GM21528 (cell line): ENCODE results near the gene NR2F1-AS1.
"Not testable (repeated sequence)": the region's sequence is repeated elsewhere in the genome, so short reads cannot be mapped to it uniquely, and the experiment has no call there.

Source experiments
- ATAC-seq: cut with Tn5 transposase; IDR thresholded peaks from one replicate; pipeline ENCODE4 v1.9.1; 2021; ENCODE audit warnings: mild to moderate bottlenecking, moderate library complexity; ENCODE audit not compliant: unreplicated experiment, low FRiP score

NR2F1-AS1 gene

DNA sequence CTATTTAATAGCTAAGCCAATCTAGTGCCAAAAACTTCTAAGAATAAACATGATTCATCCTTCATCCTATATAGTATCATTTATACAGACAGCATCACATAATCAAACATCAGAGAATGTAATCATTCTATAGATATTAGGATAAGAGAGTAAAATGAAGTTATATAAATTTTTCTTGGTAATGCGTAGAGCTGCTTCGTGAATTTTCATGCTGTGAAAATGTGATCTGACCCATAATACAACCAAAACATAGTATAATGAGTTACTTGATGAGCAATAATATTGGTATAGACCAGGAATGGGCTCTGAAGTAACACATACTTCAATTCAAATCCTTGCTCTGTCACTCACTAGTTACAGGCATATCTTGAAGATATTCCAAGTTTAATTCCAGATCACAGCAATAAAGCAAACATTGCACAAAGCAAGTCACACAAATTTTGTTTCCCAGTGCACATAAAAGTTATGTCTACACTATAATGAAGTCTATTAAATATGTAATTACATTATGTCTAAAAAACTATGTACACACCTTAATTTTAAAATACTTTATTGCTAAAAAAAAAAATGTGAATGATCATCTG lies 23.9 kb downstream of the NR2F1-AS1 start:
- no peak for ATAC-seq

DNA sequence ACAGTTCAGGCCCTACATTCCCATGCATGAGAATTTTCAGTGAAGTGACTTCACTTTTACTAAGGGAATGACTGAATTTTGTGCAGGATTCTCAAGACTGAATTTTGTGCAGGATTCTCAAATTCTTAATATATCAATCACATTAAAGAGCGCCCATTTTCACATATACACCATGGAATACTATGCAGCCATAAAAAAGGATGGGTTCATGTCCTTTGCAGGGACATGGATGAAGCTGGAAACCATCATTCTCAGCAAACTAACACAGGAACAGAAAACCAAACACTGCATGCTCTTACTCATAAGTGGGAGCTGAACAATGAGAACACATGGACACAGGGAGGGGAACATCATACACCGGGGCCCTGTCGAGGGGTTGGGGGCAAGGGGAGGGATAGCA lies 31.4 kb downstream of the NR2F1-AS1 start:
- ATAC-seq, result not testable (repeated sequence)

DNA sequence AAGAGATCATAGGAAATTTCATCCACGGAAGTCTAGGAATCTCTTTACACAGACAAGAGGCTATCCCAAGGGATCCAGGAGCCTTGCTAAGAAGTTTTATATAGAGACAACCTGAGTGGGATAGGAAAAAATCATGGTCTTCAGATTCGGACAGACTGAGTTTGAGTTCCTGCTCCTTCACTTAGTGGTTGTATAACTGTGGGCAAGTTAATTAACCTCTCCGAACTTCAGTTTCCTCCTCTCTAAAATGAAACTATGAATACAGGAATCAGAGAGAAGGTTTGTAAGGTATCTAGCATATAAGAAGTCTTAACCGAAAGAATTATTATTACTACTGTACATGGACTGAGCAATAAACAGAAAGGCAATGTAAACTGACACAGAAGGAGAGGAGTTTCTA lies 35.1 kb downstream of the NR2F1-AS1 start:
- no peak for ATAC-seq

GRCh38 chr5:93532370-93532769 lies 48.6 kb downstream of the NR2F1-AS1 start:
- ATAC-seq, result no peak

DNA sequence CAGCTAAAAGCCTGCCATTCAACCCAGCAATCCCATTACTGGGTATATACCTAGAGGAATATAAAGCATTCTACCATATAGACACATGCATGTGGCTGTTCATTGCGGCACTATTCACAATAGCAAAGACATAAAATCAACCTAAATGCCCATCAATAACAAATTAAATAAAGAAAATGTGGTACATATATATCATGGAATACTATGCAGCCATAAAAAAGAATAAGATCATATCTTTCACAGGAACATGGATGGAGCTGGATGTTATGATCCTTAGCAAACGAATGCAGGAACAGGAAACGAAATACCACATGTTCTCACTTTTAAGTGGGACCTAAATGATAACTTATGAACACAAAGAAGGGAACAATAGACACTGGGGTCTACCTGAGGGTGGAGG lies 59.2 kb downstream of the NR2F1-AS1 start:
- not testable (repeated sequence) for ATAC-seq

GRCh38 chr5:93519740-93520139 lies 61.3 kb downstream of the NR2F1-AS1 start:
- ATAC-seq, result no peak

DNA sequence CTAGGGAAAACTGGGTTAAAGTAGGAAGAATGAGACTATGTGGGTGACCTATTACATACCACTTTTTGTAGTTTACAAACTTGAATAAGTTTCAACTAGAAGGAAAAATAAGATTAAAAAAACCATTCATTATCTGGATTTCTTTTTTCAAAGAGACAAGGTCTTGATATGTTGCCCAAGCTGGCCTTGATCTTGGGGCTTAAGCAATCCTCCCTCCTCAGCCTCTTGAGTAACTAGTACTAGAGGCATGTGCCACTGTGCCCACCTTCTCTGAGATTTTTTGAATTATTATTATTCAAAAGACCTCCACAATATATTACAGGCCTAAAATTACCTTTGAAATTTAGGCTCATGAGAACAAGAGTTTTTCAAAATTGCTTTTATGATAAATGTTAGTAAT lies 63.2 kb downstream of the NR2F1-AS1 start:
- no peak for ATAC-seq

GRCh38 chr5:93513298-93513697 lies 67.7 kb downstream of the NR2F1-AS1 start:
- no peak for ATAC-seq

DNA sequence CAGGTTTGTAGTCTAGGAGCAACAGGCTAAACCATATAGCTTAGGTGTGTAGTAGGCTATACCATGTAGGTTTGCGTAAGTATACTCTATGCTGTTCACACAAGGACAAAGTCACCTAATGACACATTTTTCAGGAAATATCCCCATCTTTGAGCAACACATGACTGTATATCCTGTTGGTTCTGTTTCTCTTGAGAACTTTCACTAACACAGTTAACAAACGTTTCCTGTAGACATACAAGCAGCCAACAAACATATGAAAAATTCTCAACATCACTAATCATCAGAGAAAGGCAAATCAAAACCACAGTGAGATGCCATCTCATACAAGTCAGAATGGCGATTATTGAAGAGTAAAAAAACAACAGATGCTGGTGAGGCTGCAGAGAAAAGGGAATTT lies 68.2 kb downstream of the NR2F1-AS1 start:
- no peak for ATAC-seq

GRCh38 chr5:93511445-93511844 lies 69.6 kb downstream of the NR2F1-AS1 start:
- ATAC-seq, result no peak

DNA sequence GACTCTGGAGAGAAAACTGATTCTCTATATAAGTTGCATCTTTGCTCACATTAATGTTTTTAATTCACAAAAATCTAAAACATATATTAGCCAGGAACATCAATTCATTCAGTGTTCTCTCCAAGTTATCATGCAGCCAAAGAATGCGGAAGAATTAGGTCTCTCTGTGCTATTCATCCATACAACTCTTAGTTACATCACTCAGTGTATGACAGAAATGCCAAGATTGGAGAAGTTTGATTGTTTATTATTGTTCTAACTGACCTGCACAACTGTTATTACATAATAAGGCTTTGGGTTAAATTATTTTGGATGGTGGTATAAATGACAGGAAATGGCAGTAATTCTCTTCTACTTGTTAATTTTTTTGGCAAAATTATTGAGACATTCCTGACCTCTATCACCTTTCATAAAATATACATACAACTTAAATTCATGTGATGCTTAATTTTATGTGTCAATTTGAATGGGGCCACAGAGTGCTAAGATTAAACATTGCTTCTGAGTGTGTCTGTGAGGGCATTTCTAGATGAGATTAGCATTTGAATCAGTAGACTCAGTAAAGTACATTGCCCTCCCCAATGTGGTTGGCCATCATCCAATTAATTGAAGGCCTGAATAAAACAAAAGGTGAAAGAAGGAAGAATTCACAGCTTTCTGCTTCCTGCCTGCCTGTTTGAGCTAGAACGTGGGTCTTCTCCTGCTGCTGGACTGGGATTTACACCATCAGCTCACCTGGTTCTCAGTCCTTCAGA lies 70.2 kb downstream of the NR2F1-AS1 start:
- ATAC-seq, result no peak

- not testable (repeated sequence) for ATAC-seq
These were observed 75.5 kb downstream of the NR2F1-AS1 start for GRCh38 chr5:93505553-93505952.

GRCh38 chr5:93503598-93504067 lies 77.4 kb downstream of the NR2F1-AS1 start:
- ATAC-seq, result no peak

GRCh38 chr5:93497096-93497495 lies 83.9 kb downstream of the NR2F1-AS1 start:
- no peak for ATAC-seq

GRCh38 chr5:93479982-93480509 lies 101.0 kb downstream of the NR2F1-AS1 start:
- ATAC-seq, result no peak

- no peak for ATAC-seq
These were observed 103.2 kb downstream of the NR2F1-AS1 start for GRCh38 chr5:93477816-93478215.

GRCh38 chr5:93476251-93476742 lies 104.7 kb downstream of the NR2F1-AS1 start:
- no peak for ATAC-seq

GRCh38 chr5:93462916-93463315 lies 118.1 kb downstream of the NR2F1-AS1 start:
- no peak for ATAC-seq

GRCh38 chr5:93461756-93462155 lies 119.3 kb downstream of the NR2F1-AS1 start:
- no peak for ATAC-seq

DNA sequence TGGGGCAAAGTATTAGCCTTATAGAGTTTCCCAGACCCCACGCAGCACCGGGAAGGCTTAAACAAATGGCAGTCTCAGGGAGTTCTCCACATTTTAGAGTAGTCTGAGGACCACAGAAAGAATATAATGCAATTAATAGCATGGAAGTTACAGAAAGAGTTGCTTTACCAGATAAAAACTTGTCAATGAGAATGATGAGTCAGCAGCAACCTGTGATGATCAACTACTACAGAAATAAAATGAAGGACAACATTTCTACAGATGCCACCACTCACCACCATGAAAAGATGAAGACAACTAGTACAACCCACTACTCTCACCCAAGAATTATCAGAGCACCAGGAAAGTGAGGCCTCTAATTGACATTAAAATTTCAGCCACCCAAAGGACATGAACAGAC lies 120.7 kb downstream of the NR2F1-AS1 start:
- ATAC-seq, result no peak

- not testable (repeated sequence) for ATAC-seq
These were observed 124.2 kb downstream of the NR2F1-AS1 start for GRCh38 chr5:93456796-93457195.

DNA sequence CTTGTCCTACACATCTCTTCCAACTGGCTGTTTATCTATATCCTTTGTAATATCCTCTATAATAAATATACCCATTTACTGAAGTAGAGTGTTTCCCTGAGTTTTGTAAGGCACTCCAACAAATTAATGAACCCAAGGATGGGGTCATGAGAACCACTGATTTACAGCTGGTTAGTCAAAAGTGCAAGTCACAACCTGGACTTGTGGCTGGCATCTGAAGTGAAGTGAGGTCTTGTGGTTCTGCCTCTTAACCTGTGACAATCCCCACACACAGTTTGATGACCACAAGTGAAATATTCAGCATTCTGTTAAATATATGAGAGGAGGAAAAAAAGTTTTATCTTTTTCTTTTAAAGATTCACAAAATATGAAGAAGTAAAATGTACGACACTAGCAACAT lies 126.1 kb downstream of the NR2F1-AS1 start:
- ATAC-seq, result no peak
